ENCODE measurements around the gene SDK1.

The SDK1 gene

DNA sequence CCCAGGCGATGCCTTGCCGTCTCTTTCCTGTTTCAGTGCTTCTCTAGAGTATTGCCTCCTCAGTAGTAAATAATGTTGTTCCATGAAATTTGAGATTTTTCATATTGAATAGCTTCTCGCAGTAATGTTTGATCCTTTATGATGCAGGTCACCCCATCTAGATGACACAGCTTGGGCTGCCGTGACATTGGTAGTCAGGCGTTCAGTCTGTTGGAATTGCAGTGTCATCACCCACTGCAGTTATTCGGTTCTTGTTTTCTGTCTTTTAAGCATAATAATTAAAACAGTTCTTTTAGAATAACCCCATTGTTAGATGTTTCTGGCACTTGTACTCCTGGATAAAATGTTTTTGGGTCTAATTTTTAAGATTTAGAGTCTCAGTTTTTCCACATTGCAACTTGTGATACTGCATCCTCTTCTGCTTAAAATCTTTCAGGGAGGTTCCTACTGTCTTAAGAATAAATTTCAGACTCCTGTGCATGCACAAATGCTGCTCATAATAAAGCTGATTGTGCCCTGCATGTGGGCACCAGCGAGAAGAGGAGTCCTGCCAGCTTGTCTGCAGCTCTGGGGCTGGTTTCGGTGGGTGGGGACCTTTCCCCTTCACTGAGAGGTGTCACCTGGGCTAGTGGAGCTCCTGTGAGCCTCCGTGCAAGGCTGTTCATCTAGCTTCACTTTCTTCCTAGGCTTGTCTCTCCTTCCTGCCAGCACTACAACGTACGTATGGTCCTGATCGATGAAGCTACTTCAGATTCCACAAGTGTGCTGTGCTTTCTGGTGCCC, 44.8 kb downstream of the SDK1 start:
- DNase-seq, result no peak

DNA sequence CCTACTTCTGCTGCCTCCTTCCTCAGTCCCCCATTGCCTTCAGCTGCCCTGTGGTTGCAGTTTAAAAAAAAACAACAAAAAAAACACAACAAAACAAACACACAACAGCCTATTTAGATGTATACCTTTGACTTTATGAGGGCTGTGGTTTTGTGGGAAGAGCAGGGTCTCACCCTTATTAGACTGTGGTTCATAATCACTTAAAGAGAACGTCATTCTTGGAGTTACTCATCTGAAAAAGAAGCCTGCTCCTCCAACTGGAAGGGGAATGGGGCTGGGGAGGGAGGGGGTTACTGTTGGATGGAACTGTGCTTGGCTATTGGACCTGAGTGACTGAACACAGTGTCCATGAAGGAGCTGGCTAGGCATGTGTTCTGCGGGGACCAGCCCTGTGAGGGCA, 48.1 kb downstream of the SDK1 start:
- no peak for DNase-seq

DNA sequence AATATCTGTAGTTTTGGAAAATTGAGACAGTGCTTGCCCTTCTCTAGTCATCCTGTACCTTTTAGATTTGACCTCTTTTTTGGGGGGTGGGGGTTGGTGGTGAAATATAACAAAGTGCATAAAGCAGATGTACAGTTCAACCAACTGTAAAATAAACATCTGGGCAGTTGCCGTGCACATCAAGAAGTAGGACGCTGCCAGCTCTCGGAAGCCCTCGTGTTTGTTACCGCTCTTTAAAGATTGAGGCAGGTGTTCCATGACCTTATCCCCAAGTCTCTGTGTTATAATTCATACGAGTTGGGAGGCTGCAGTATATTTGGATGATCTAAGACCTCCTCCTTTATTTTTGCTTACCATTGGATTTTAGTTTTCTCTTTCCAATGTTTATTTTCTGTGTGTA, 55.1 kb downstream of the SDK1 start:
- no peak for DNase-seq

DNA sequence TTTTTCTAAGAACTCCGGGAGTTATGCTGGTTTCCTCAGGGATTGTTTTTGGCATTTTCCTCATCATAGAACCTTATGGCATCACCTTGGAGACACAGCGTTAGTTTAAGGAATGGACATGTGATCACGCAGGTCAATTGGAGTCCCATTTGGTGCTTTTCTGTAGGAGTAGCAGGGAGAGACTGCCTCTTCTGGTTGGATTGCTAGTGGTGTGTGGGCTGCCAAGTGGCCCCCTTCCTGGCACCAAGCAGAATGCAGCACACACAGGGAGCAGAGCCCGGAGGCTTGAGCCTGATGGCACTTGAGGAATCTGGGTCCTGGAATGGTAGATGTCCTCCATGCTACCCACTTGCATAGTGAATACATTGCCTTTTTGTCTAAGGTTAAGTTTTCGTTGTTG, 57.9 kb downstream of the SDK1 start:
- DNase-seq, result no peak

DNA sequence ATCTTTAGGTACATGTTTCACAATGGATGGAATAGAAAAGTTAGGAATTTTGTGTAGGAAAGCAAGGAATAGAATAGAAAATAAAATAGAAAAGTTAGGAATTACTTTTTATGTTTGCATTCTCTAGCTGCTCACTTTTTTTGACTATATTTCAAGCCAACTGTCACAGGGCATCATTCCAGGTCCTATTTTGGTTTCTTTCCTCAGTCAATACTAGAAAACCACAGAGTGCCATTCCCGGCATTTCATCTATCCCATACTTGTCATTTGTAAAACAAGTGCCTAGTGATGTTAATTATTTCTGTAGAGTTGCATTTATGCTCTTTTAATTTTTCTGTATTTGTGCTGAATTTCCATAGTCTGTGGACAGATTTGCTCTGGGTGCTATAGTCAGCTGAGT, 66.2 kb downstream of the SDK1 start:
- DNase-seq, result no peak

DNA sequence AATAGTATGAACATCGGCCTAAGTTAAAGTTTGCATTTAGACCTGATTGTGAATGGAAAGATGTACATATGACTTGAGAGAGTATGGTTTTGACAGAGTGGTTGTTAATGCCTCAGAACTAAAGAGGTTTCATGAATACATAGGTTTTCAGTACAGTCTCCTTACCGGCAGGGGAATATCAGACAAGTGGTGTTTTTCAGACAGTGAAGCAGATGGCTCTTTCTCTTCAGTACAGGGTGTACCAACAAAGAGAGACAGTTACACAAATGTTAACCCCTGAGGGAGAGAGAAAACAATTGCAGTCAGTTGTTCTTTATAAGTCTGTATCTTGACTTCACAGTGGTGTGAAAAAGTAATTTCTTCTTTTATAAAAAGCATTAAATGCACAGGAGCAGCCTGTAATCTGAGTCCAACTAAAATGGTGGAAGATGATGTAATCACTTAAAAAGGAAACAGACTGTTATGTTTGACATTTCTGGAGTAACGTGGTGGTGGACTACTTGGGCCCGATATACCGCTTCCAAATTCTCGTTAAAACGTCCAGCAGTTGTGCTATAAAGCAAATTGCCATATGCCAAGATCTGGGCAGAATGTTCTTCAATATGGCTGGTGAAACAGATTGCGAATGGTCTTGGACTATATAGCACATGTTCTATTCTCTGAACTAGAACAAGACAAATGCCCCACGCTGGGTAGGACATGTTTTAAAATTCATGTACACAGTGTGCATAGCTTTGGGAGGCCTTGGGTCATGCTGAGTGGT, 69.2 kb downstream of the SDK1 start:
- peak; percentile 72 for DNase-seq

DNA sequence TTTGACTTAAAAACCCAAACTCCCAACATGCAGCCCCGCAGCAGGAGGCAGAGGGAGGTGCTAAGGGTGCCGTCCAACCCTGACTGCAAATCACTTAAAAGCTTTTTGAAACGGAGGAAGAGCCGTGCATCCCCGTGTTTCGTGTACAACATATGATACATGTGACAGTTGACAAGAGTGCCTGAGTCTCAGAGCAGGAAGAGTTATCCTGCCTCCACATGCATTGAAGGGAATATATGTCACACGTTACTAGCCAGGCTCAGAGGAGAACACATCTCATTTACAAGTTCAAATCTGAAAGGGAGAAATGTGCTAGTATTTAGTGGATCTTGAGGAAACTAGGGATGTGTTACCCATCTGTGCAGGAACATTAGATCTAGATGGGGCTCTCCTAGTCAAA, 69.9 kb downstream of the SDK1 start:
- DNase-seq, result no peak

DNA sequence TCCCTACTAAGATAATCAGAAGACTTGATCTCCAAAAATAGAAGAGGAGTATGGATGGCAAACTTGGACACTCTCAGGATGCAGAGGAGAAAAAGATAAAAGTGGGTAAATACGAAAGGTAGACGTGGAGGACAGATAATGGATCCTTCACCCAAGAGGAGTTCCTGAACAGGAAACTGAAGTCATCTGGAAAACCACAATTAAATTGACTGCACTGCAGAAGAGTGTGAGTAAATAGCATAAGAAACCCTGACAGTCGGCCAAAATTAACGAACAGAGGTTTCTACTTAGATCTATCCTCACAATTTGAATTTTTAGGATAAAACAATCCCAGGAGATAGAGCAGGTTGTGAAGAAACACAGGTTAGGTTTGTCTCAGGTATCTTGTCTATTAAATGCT, 70.5 kb downstream of the SDK1 start:
- DNase-seq, result peak; percentile 55

DNA sequence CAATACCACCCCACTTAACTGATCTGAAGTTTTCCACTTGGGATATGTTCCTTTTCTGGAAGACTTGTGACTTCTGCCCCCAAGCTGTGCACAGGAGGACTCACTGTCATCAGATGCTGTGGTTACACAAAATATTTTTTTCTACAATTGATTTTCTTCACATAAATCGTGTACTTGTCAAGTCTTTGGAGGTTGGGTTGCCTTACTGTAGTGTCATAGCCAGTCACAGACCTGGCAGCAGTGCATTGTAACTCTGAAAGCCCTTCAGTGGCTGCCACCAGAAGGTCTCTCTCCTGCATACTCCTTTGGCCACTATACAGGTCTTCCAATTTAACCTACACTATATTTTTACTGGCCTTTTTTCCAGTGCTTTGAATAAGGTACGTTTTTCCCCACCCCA, 73.2 kb downstream of the SDK1 start:
- no peak for DNase-seq

DNA sequence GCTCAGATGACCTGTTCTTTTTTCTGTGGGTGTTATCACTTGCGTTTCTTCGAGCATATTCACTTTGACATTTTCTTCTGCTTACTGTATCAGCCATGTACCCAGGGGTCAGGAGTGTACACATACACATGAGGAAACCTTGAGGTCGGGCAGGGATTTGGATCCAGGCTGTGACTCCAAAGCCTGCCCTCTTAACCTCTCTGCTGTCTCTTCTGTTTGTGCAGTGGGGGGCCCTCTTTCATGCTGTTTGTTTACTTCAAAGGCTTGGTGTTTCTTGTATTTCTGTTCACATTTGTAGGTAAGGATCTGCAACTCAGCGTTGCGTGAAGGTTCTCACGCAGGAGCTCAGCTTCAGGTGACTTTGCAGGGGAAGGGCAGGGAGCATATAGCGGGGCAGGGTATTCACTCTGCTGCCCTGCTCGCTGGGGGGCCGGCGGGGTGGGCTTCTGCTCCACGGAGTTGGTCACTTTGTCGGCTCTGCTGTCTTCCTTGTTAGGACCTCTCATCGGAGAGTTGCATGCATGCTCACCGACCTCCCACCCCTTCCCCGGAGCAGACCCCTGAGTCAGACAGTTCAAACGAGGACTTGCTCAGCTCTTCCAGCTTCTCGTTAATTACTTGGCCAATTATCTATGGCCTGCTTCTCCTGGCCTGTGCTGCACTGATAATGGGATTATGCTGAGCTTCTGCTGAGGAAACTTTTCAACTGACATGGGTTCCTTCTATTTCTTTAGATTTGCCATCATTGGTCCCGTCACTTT, 77.5 kb downstream of the SDK1 start:
- DNase-seq, result no peak

DNA sequence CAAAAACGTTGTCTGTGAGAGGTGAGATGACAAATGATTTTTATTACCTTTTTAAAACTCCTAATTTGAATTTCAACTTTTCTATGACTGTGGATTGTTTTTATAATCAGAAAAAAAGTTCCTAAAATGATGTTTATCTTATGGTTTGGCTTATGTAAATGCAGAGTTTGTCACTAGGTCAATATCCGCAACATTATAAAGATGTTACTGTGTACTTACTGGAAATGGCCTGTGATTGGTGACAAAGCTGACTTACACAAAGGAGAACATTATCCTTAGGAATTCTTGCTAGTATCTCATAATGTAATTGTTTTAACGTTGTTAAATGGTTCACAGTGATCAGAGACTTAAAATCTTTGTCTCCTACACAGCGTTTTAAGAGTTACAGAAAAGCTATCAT, 79.0 kb downstream of the SDK1 start:
- DNase-seq, result no peak

DNA sequence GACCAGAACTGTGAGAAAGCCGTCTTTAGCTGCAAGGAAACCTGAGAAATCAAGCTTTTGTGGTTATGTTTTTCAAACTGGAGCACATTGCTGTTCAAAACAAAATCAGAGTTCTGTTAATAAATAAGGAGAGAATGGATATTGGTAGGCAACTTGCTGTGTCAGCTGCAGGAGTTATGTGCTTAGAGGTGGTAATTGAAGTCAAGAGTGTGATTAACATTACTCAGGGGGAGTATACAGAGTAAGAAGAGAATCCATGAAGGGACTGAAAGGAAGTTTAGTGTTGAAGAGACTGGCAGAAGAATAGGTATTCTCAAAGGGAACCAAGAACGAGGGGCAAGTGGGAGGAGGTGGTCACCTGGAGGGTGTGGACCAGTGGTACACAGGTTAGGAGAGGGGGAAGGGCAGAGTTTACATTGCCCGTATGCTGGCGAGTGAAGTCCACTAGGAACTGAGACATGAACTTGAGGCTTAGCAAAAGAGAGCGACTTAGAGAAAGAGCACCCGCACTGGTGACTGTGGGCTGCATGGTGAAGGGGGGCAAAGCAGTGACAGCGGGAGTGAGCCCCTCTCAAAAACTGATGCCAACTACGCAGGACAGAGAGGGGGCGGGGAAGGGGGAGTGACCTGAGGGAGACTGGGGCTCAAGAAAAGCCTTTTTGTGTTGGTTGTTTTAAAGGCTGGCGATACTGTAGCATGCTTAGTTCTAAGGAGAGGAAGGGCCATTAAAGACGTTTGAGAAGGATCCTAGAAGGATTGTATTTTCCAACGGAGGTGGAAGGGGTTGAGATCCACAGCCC, 80.0 kb downstream of the SDK1 start:
- no peak for DNase-seq

DNA sequence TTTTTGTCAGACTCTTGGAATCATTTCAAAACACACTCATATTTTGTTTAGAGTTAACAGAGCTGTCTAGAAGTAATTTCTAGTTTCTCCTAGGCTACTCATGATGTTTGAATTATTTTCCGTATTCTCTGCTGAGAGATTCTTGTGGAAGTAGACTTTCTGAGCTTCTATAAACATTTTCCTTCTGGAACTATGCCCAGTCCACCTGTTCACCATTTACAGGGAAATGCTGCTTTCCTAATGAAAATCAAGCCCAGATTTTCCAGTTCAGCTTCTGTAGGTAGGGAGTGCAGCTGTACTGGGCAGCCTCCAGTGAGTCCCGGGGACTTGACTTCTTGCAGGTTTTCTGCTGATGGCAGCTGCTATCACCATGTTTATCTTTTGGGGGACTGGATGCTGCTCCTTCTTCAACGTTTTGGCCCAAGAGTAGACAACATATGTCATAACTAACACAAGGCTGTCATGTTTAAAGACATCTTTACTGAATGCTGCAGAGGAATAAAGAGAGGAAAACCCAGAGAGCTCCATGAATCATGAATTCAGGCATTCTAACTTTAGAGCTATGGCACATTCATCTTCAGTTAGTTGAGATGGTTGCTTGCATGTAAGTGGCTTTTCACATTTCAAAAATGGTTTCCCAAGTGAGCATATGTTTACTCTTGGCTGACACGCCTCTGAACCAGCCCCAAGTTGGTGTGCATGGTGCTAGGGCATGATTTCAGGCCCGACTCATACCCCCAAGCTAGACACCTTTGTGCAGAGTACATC, 85.6 kb downstream of the SDK1 start:
- DNase-seq, result no peak

DNA sequence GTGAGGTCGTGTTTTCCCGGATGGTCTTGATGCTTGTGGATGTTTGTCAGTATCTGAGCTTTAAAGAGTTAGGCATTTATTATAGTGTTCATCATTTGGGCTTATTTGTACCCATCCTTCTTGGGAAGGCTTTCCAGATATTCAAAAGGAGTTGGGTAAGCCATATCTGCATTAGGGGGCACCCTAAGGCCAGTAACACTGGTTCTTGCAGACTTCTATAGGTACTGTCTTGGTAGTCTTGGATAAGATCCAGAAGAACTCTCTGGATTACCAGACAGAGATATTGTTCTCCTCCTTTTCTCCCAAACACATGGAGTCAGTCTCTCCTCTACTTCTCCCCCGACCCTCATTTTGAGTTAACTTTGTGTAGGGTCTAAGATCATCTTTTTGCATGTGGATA, 92.8 kb downstream of the SDK1 start:
- DNase-seq, result no peak

DNA sequence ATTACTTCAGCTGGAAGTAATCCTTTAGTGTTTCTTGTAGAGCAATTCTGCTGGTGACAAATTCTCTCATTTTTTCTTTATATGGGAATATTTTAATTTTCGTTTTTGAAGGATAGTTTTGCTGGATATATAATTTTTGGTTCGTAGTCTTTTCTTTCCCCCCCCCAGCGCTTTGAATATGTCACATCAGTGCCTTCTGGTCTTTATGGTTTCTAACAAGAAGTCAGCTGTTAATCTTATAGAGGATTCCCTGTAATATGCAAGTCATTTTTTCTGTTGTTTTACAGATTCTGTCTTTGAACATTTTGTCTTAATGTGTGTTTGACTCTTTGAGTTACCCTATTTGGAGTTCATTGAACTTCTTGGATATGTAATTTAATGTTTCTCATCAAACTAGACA, 96.3 kb downstream of the SDK1 start:
- no peak for DNase-seq

DNA sequence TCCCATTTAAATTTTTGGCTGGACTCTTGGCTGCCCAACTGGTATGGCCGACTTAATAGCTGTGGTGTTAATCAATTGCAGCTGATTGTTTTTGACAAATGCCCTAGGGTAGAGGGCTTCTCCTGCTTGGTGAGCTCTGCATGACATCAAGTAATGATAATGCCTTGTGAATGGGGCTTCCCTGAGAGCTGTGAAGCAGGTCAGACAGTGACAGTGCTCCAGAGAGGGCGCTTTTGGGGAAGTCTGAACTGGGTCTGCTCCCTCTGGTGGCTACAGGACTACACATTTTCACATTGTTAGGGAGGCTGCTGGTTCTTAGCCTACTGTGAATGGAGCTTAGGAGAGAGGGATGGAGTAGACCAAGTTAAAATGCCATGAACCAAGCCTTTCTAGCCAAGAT, 98.8 kb downstream of the SDK1 start:
- no peak for DNase-seq

DNA sequence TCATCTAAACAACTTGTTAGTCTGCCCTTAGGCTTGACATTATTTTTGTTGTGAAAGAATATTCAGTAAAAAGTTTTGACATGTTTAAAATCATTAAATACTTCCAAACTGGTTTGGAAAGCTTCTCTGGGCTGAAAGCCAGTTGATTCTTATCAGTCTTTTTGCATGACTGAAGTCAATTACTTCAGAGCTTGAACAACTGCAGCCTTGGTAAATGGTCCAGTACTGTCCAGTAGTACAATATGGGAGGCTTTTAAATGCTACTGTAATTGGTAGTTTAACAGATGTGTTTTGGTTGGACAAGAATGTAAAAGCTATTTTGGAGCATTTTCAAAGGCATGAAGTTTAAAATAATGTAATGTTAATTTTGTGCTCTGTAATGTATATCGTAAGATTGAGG, 103.4 kb downstream of the SDK1 start:
- DNase-seq, result peak; percentile 40

DNA sequence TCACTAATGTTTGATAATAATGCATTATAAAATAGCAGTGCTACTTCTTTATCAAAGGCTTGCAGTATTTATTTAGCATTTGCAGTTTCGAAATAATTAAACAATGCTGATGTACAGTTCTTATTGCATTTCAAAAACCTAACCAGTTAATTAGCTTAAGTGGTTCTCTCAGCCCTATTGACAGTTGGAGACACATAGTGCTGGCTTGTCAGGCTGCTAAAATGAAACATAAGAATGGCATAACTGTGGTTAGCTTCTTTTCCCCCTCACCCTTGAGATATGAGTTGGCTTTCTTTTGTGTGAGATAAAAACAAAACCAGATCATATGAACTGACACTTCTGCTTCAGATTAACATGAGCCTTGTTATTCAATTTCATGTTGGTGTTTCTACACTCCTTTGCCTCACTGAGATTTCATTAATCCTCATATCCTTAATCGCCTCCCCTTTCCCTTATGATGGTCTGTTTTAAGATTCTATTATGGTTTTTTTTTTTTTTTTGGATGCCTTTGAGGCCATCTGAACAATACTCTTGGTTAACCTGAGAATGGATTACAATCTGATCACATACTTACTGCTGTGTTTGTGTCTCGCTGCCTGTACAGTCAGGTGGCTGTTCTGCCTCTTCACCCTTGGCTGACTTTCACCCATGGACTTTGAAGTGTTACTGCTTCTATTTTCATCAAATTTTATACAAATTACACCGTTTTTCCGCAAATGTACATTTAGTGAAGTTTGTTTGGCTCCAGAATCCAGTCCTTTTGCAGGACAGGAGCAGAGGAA, 108.0 kb downstream of the SDK1 start:
- peak; percentile 80 for DNase-seq

DNA sequence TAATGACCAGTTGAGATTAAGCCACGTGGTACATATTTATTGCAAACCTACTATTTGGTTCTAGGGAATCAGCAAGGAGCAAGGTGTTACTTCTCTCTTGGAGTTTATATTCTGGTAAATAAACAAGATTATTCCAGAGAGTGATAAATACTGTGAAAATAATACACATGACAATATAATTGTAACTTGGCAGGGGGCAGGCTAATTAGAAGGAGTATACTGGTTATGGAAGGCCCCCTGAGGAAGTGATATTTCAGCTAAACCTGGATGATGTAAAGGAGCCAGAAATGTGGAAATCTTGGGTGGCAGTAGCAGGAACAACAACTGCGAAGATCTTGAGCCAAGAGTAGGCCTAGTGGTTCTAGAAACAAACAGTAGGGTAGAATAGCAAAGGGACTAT, 111.8 kb downstream of the SDK1 start:
- DNase-seq, result no peak

DNA sequence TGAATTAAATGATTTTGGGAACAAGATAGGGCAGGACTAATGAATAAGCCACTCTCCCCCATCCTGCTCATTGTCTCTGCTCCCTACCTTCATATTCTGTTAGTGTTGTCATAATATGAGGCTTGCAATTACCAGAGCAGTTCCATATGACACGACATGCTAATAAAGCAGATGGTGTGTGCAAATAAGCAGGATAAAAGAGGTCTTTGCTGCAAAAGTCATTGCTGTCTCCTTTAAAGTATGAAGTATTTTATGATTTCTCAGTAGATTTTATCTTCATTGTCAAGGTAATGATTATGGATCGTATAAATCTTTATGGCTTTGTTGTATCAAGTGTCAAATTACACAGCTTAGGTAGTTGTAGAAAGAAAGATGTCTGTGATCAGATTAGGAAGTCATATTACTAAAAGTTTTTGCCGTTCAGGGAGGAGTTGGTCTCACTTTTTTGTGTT, 114.8 kb downstream of the SDK1 start:
- DNase-seq, result peak; percentile 69

DNA sequence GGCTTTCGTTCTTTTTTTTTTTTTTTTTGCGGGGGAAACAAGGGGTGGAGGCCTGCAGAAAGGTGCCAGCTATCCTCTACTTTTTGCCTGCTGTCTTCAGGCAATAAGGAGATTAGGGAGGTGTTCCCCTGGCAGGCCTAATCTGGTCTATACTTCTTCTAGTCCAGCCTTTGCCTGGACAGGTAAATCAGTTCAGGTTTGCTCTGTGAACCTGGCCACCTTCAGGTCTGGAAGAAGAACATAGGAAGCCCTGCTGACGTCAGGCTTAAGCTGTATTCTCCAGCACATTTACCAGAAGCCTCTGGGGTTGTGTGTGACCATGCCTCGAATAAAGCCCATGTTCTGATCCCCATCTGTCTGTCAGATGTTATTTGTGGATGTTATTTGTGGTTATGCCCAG, 115.4 kb downstream of the SDK1 start:
- DNase-seq, result no peak

Data from DMS153 (cell line).